MM.1S (cell line): ENCODE results near the gene YWHAQ.

ENCODE experiments used
- CTCF ChIP-seq: fragments of 300-600 bp; sonication (generic); IDR thresholded peaks from 2 replicates; pipeline ENCODE4 v1.5.1; 2016; ENCODE audit warnings: antibody characterized with exemption, low read length, mixed read lengths
- EZH2 ChIP-seq: fragments of 300-600 bp; sonication (generic); optimal IDR thresholded peaks from 2 replicates; pipeline ENCODE3; 2017; ENCODE audit warnings: low read depth, mild to moderate bottlenecking, antibody characterized with exemption, low read length, mixed read lengths
- EZH2phosphoT487 ChIP-seq: fragments of 300-600 bp; sonication (generic); IDR thresholded peaks from 2 replicates; pipeline ENCODE4 v1.6.1; 2018; ENCODE audit warnings: antibody characterized with exemption, low read length

GRCh38 chr2:9647884-9648283 is 17.1 kb upstream of the YWHAQ start:
- TF ChIP-seq CTCF (no peak), EZH2 (no peak), EZH2phosphoT487 (no peak)
